Activated CD8-positive, alpha-beta memory T cell treated with anti-CD3 and anti-CD28 coated beads, Interleukin-2, amount 50 U/mL, for 24 hours (primary cell): ENCODE data around the gene SDC4.
A peak's percentile ranks its signal among the peaks of the same experiment; 100 is the strongest.

Experiments
- DNase-seq: peaks from one replicate; pipeline ENCODE4 v3.0.0-alpha.2; 2020; ENCODE audit errors: extremely low read depth

Gene SDC4, protein sequence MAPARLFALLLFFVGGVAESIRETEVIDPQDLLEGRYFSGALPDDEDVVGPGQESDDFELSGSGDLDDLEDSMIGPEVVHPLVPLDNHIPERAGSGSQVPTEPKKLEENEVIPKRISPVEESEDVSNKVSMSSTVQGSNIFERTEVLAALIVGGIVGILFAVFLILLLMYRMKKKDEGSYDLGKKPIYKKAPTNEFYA

DNA sequence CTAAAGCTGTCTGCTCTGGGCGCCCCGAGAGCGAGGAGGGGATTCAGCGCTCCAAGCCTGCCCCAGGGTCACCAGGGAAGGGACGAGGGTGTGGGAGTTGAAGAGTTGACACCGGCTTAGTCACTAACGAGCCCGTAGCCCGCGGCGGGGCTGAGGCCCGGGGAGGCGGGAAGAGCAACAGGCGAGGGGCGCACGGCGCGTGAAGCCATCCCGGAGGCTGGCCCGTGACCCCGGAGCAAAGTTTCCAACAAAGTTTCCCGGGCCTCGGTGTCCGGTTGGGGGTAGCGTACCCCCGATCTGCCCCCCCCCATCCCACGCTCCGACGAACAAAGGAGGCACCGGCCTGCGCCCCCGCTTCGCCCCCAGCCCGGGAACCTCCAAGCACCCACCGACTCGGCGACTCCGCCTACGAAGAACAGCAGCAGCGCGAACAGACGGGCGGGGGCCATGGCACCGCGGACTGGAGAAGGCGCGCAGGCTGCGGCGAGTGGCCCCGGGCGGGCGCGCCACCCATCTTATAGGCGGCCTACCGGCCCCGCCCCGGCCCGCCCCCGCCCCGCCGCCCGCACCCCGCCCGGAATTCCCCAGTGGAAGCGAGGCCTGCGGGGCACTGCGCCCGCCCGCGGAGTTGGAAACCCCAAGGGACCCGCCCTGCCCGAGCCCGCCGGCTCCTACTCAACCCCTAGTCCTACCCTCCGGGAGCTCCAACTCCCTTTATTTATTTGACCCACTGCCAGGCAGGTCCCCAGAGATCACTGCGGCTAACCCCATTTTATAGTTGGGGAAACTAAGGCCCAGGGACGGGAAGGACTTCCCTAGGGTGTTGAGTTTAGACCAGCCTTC is at the start of gene SDC4:
Gene SDC4, minus strand, starts transcription at position 489 of the 843 bp plus-strand sequence. Its CDS starts 40 bp downstream, at position 449.
- no peak for DNase-seq

DNA sequence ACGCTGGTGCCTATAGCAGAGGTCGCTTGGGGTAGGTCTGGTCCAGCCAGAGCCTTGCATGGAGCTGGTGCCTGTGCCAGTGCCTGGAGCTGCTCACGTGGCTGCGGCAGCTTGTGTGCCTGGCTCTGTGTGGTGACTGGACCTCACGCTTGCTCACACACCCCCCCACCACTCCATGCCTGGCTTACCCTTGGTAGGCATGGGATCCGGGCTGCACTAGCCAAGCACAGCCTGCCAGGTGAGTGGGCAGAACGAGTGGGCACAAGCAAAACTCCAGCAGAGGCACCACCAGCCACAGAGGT is 46.8 kb upstream of the SDC4 start:
- no peak for DNase-seq

DNA sequence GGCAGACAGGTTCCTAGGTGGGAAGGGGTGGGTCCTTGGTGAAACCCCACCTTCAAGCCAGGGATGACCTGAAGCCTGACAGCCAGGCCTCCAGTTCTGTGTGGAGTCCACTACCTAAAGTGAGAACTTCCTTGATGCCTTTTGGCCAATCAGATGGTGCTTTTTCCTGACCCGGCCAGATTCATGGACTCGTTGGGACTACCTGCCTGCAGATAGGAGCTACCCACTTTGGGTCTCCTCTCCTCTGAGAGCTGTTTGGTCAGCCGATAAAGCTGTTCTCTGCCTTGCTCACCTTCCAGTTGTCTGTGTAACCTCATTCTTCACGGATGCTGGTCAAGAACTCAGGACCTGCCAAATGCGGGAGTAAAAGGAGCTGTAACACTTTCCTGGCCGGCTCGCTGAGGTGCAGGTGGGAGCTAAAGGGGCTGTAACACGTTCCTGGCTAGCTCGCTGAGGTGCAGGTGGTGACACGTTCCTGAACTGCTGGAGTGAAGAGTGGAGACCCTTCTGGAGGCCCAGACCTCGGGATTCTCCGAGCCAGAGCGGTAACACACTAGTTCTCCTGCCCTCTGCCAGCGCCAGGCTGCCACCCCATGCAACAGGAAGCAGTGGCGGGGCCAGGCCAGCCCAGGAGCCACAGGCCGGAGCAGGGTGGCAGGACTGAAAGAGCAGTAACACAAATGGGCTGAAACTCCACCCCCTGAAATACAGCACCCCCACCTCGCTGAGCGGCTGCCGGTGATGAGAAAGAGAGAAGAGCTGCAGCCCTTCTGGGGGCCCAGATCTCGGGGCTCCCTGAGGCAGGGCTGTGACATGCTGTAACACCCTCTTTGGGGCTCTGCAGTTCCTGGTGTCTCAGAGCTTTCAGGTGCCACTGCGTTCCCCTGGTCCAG is 46.2 kb upstream of the SDC4 start:
- DNase-seq: no peak

DNA sequence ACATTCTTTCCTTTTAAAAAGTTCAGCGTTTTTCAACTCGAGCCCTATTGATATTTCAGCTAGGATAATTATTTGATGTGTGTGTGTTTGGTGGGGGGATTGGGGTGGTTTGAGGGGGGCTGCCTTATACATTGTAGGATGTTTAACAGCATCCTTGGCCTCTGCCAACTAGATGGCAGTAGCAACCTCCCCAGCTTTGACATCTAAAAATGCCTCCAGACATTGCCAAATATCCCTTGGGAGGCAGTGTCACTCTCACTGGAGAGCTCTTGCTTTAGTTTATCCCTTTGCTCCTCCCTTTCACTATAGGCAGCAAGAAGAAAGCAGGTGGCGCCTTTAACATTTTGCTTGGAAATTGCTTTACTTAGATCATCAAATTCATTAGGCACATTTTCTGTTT is 44.5 kb upstream of the SDC4 start:
- DNase-seq: no peak

DNA sequence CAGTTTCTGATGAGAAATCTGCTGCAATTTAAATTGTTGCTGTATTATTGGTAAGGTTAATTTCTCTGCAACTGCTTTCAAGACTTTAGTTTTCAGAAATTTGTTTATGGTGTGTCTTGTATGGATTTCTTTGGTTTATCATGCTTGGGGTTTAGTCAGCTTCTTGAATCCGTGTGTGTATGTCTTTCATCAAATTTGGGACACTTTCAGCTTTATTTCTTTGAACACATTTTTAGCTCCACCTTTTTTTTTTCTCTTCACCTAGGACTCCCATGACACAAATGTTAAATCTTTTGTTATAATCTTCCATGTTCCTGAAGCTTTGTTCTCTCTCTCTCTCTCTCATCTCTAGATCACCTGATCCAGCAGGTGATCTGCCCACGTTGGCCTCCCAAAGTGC is 43.3 kb upstream of the SDC4 start:
- no peak for DNase-seq

DNA sequence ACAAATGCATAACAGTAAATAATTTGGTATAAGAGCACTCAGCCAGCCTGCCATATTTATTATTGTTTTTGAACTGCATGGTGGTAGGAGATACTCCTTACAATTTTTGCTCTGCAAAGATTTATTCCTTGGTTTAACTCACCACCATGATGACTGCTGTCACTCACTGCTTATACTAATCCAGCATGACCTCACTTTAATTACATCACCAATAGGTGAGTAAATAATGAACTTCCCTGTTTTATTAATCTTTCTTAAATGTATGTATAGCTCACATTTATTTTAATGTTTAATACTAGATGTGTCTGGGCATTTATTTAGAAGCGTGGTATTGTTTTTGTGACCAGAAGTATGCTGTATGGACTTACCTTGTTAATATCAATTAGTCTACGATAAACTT is 42.7 kb upstream of the SDC4 start:
- no peak for DNase-seq

DNA sequence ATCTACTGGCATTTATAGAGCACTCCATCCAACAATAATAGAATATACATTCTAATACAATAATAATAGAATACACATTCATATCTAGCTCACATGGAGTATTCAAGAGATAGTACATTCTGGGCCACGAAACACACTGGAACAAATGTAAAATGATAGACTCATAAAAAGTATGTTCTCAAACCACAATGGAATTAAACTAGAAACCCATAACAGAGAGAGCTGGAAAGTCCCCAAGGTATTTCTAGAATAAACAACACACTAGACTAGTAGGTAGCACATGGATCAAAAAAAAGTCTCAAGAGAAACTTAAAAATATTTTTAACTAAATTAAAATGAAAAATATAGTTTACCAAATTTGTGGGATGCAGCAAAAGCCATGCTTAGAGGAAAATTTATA is 39.0 kb upstream of the SDC4 start:
- DNase-seq: no peak

DNA sequence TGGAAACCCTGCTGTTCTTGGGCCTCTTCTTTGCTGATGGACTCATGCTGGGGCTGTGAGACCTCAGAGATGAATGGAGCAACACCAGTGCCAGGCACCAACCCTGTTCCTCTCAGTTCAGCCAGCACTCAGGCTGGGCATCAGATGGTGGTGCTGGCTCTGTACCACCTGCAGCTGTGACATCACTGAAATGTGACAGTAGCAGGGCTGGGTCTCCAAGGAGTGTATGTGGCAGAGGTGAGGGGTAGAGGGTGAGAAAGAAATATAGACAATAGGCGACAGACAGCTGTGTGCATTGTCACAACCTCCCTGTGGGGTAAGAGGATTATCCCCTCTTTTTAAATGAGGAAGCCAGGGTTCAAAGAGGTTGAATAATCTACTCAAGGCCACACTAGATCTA is 30.0 kb upstream of the SDC4 start, which contains the start of gene TP53TG5:
Gene TP53TG5, minus strand, starts transcription at position 135 of the 400 bp plus-strand sequence. Its CDS starts 89 bp downstream, at position 46.
- DNase-seq: no peak

DNA sequence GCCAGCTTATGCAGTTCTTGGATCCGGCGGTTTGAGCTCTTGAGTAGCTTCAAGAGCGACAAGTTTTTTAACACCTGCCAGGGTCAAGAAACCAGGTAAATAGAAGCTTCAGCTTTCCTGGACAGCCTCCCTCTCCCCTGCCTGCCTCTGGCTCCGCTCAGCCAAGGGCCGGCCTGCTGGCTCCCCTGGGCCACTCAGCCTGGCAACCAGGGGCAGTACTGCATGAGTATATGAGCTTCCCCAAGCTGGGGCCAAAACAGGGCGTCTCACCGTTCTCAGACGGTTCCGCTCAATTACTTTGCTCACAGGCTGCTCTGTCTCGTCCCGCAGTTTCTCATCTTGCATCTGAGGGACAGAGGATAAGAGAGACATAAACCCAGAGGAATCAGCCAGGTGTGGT is 29.0 kb upstream of the SDC4 start:
- DNase-seq: no peak

DNA sequence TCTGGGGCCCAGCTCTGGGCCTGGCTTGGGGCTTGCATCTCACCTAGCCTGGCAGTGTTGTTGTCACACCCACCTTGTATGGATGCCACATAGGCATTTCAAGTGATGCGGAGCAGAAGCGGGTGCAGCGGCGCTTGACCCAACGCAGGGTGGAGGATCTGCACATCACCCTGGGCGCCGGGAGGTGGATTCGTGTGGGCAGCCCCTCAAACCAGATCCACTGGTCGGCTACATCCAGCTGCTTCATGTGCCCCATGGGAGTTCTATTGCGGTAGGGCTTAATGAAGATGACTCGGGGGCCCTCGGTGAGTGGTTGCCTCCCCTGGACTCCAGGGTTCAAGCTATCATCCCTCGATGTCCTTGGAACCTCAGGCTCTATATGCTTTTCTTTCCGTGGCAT is 26.7 kb upstream of the SDC4 start:
- DNase-seq: no peak

DNA sequence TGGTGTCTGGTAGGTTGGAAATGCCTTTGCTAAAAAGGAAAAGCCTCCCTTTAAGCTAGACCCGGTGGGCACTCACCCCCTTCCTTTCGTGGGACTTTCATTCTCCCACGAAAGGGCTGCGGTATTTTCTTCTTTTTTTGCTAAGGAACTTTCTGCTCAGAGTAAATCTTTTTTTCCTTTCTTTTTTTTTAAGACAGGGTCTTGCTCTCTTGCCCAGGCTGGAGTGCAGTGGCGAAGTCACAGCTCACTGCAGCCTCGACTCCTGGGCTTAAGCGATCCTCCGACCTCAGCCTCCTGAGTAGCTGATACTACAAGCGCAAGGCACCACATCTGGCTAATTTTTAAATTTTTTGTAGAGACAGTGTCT is 25.9 kb upstream of the SDC4 start:
- DNase-seq: no peak

DNA sequence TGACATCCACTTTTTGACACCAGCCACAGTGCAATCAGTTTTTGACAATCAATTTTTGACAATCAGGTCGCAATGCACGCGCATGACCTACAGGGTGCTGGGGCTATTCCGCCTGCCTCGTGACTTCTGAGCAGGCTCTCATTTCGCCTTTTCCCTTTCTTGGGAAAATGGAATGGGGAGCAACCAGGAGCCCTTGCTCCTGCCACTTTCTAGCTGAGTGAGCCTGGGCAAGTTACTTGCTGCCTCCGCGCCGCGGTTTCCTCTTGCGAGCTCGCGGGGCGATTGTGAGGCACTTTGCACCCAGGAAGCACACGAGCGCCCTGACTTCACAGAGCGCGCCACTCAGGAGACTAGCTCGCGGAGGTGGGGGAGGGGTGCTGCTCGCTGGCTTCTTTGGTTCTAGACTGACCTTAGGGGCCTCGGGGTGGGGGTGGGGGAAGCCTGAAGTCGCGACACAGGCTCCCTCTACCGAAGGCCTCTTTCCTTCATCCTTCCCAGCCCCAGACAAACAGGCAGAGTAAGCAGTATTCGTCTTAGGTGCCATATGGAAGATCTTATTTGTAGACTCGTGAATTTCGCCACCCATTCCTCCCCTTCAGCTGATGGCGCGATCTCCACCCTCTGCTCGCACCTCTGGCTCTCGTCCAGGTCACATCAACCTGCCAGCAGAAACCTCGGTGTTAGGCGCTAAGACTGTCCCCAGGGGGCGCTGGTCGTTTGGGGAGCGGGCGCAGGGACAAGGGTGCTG is 25.3 kb upstream of the SDC4 start:
- DNase-seq: peak; percentile 64

DNA sequence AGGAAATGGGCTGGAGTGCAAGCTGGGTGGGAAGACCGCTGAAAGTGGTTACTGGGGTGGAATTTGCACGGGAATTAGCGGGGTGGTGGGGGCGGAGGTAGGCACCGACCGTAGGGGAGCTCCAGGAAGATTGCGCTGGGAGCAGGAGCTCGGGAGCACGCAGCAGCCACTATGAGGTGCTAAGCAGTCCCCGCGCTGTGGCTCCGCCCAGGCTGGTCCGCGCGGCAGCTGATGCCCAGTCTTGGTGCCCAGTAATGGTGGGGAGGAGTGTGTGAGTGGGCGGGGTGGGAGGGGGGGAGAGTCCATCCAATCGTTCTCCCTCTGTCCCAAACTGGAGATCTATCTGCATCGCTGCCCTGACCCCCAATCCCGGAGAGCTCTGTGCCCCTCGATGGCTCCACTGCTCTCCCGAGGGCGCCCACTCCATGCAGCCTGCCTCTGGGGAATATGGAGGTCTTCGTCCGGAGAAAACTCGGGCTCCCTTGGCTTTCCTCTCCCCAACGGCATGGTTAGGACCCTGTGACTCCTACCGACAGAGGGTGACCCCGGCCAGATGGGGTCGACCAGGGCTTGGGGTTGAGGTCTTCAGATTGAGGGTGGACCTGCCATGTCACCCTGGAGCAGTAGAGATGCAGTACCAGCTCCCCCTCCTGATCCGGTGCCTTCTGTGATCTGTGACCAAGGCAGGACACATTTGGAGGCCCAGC is 24.6 kb upstream of the SDC4 start:
- no peak for DNase-seq

DNA sequence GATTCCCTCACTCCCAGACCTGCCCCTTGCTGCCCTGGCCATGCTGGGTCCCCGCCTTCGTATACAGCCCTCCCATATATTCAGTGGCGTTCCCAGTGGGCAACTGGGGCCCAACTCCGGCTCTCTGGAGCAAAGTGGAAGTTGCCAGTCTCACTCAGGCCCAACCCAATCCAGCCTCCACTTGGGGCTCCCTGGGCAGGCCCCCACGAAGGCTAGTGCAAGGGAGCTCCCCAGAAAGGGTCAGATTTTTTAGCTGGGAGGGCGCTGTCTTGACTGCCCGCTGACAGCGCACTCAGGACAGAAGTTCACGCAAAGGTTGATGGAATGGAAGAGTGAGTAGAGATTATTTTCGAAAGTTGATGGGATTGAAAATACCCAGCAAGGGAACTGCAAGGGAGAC is 24.0 kb upstream of the SDC4 start:
- DNase-seq: no peak

DNA sequence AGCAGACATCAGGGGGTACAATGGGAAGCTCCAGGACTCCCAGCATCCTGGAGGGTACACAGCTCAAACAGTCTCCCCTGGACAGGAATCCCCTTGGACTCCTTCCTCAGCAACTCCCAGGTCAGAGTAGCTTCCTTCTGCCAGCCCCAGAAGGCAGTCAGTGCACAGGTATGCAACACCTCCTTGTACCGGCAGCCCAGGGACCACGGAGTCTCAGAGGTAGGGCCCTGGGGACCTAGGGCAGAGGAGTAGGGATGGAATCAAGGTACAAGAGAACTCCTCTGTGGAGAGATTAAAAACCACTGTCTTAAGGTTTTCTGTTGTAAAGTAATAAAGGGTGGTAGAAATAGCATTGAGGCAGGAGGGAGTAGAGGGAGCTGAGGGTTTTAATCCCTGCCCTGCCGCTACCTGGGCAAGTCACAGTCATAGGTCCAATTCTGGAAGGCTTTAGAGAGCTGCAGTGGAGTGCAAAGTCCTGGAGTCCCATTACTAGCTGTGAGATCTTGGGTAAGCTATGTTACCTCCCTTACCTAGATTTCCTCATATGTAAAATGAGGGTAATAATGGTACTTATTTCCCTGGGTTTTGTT is 22.4 kb upstream of the SDC4 start:
- no peak for DNase-seq

DNA sequence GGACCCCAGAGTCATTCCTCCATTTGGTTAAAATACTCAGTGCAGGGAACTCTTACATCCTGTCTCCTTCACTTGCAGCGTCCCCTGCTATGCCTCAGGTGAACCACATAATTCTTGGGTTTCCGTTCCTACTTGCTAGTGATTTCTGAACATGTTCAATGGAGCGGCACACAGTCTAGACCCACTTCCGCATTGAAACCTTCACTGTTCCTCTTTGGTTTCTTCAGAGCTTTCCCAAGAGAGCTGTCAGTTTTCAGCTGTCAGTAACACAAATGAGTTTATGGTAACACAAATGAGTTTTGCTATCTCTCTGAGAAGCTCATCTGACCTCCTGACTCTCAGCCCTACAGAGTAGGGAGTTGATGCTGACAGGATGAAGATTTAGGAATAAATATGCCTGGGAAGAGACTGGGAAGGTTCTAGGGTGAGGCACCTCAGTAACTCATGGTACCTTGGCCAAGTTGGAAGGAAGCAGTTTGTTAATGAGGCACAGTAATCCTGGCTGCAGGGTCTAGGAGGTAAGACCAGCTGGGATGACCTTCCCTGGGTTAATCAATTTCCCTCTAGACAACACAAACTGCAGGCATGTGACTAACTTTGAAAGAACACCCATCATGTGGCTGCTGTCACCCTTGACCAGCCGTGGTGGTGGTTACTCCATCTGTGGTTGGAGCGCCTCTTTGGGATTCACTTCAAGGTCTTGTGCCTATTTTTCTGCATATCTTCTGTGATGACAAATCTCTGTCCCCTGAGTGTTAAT is 20.2 kb upstream of the SDC4 start:
- DNase-seq: no peak

DNA sequence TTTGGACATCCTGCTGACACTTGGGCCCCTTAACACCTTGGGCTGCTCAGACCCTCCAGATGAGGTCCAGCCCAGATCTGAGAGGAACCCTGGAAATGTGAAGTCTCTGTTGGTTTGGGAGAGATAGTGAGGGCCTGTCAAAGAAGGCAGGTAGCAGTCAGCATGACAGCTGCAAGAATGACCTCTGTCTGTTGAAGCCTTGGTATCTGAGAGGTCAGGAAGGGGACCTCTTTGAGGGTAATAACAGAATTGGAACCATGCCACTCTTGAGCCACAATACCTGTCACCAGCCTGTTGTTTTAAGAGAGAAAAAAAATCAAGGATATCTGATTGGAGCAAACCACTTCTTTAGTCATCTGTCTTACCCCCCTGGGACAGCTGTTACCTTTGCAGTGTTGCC is 18.9 kb upstream of the SDC4 start:
- DNase-seq: no peak

DNA sequence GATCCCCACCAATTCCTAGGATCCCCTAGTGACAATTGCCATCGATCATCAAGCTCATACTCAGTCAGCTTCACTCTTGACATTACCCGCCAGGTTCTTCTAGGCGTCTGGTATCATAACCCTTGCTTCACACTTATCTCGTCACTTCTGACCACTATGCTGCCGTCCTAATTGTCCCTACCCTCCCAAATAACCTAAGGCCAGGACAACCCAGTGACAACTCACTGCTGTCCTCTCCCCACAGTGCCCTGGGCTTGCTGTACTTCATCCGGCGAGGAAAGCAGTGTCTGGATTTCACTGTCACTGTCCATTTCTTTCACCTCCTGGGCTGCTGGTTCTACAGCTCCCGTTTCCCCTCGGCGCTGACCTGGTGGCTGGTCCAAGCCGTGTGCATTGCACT is 18.4 kb upstream of the SDC4 start:
- DNase-seq: no peak

DNA sequence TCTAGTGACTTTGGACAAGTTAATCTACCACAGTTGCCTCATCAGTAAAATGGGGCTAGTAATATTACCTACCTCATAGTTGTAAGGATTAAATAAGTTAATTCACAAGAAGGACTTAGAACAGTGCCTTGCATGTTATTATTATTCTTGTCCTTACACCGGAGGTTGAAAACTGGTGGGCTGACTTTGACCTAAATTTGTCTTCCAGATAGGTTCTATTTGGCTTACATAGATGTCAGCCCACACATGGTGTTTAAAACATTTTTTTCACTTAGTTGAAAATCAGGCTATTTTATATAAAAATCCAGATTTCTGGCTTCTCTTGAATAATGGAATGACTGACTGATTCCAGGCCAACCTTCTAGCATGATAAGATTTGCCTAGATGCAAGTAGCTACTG is 18.0 kb upstream of the SDC4 start:
- no peak for DNase-seq

DNA sequence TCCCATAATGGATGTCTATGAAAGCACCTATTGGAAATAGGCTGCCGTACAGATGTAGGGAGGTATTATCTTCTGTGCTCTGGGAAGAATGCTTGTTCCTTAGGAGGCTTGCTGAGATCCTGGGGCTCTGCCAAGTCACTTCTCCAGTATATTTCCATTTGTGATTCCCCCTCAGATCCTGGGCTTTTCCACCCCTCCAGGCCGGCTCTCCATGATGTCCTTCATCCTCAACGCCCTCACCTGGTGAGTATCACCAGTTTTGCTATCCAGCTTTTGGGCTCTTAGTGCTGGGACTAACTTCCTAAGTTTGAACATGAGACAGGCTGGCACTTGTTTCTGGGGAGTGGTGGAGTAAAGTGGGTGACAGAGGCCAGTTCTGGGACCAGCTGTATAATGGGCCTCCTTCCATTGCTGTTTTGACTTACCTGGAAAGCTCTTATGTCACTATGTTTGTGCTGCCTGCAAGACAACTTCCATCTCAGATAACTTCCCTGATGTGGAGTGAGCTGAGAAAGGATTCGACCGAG is 17.3 kb upstream of the SDC4 start:
- no peak for DNase-seq
